Osteoblast (primary cell): ENCODE results near the gene C15orf40. TPM values are rescaled to one million over a fixed set of nuclear protein-coding genes. Genes with fewer than 3 reads are reported as not detected.

Source experiments
- DNase-seq: peaks from one replicate; pipeline ENCODE4 v3.0.0; 2011; ENCODE audit warnings: low spot score, mixed read lengths; ENCODE audit not compliant: insufficient read length; ENCODE audit errors: missing footprints
- H2AFZ ChIP-seq: 2 replicates; pipeline ENCODE4 v1.6.0; 2011; ENCODE audit warnings: mild to moderate bottlenecking, low read length
- H3K27ac ChIP-seq: 2 replicates; pipeline ENCODE4 v1.5.1; 2011; ENCODE audit warnings: mild to moderate bottlenecking, low read depth, low read length, moderate library complexity
- H3K27me3 ChIP-seq: 2 replicates; pipeline ENCODE4 v1.6.0; 2012; ENCODE audit warnings: mild to moderate bottlenecking, control low read depth, inconsistent platforms, low read length, moderate library complexity; ENCODE audit not compliant: insufficient read depth
- H3K36me3 ChIP-seq: 2 replicates; pipeline ENCODE4 v1.5.1; 2011; ENCODE audit warnings: mild to moderate bottlenecking, low read length, control low read depth, moderate library complexity; ENCODE audit not compliant: insufficient read depth
- H3K4me1 ChIP-seq: 2 replicates; pipeline ENCODE4 v1.5.1; 2011; ENCODE audit warnings: mild to moderate bottlenecking, low read length, control low read depth, moderate library complexity; ENCODE audit not compliant: insufficient read depth
- H3K4me2 ChIP-seq: 2 replicates; pipeline ENCODE4 v1.6.0; 2011; ENCODE audit warnings: mild to moderate bottlenecking, low read length; ENCODE audit not compliant: insufficient read depth
- H3K4me3 ChIP-seq: fragments of 200-600 bp; sonication (generic); 3 replicates; pipeline ENCODE4 v1.5.1; 2012; ENCODE audit warnings: mild to moderate bottlenecking, low read length, inconsistent platforms; ENCODE audit not compliant: insufficient read depth
- H3K79me2 ChIP-seq: 2 replicates; pipeline ENCODE4 v1.6.0; 2012; ENCODE audit warnings: mild to moderate bottlenecking, low read length, control low read depth, inconsistent platforms; ENCODE audit not compliant: insufficient read depth
- H3K9me3 ChIP-seq: 2 replicates; pipeline ENCODE4 v1.5.1; 2011; ENCODE audit warnings: low read depth, low read length, control low read depth
- H4K20me1 ChIP-seq: 2 replicates; pipeline ENCODE4 v1.6.0; 2012; ENCODE audit warnings: mild to moderate bottlenecking, low read length, control low read depth; ENCODE audit not compliant: insufficient read depth
- CTCF ChIP-seq: IDR thresholded peaks from 2 replicates; pipeline ENCODE4 v1.5.1; 2011; ENCODE audit warnings: mild to moderate bottlenecking, low read depth, low read length, moderate library complexity; ENCODE audit errors: extremely low read depth
- total RNA-seq: library from RNA; depleted of rRNA; stranded (reverse); fragments of >200 nt; gene quantifications from 2 replicates; pipeline ENCODE4 v1.2.3, GENCODE V29; 2012

C15orf40 gene
- total RNA-seq, 1 donor, result 13.4 TPM

GRCh38 chr15:82963471-82964341 lies 47.7 kb downstream of the C15orf40 start:
- Histone ChIP-seq H3K36me3 (no peaks in the 10 kb centered on the region), H3K4me2 (no peak overlapping the region), H2AFZ (no peak overlapping the region), H3K79me2 (no peaks in the 10 kb centered on the region), H4K20me1 (no peaks in the 10 kb centered on the region), H3K27me3 (peaks cover 3% of the 10 kb centered on the region), H3K9me3 (no peaks in the 10 kb centered on the region), H3K4me1 (peaks cover 13% of the 10 kb centered on the region), H3K4me3 (no peak overlapping the region), H3K27ac (no peak overlapping the region)
- TF ChIP-seq CTCF, result no peak
- peak; percentile 89 for DNase-seq

GRCh38 chr15:82960766-82961165 lies 50.7 kb downstream of the C15orf40 start:
- Histone ChIP-seq H3K9me3 (no peaks in the 10 kb centered on the region), H3K4me2 (no peak overlapping the region), H3K27ac (no peak overlapping the region), H3K36me3 (no peaks in the 10 kb centered on the region), H3K79me2 (no peaks in the 10 kb centered on the region), H2AFZ (no peak overlapping the region), H3K4me1 (peaks cover 7% of the 10 kb centered on the region), H3K4me3 (no peak overlapping the region), H3K27me3 (peaks cover 3% of the 10 kb centered on the region), H4K20me1 (no peaks in the 10 kb centered on the region)
- DNase-seq, result peak; percentile 41
- TF ChIP-seq CTCF, result no peak

- H3K27me3 ChIP-seq, result peaks cover 3% of the 10 kb centered on the region
- no peaks in the 10 kb centered on the region for H3K79me2 ChIP-seq
- H3K4me3 ChIP-seq, result no peak overlapping the region
- H3K27ac ChIP-seq, result no peak overlapping the region
- peaks cover 7% of the 10 kb centered on the region for H3K4me1 ChIP-seq
- H4K20me1 ChIP-seq, result no peaks in the 10 kb centered on the region
- no peak overlapping the region for H2AFZ ChIP-seq
- no peak for TF ChIP-seq CTCF
- H3K9me3 ChIP-seq, result no peaks in the 10 kb centered on the region
- DNase-seq, result no peak
- H3K4me2 ChIP-seq, result no peak overlapping the region
- H3K36me3 ChIP-seq, result no peaks in the 10 kb centered on the region
Measured at GRCh38 chr15:82959423-82959822, 52.0 kb downstream of the C15orf40 start.

GRCh38 chr15:82958638-82959037 lies 52.8 kb downstream of the C15orf40 start:
- H3K36me3 ChIP-seq, result no peaks in the 10 kb centered on the region
- no peak for DNase-seq
- H4K20me1 ChIP-seq, result no peaks in the 10 kb centered on the region
- peaks cover 1% of the 10 kb centered on the region for H3K4me1 ChIP-seq
- H3K4me2 ChIP-seq, result no peak overlapping the region
- no peak overlapping the region for H3K27ac ChIP-seq
- H3K79me2 ChIP-seq, result no peaks in the 10 kb centered on the region
- H3K27me3 ChIP-seq, result peaks cover 3% of the 10 kb centered on the region
- TF ChIP-seq CTCF, result no peak
- no peak overlapping the region for H2AFZ ChIP-seq
- no peak overlapping the region for H3K4me3 ChIP-seq
- H3K9me3 ChIP-seq, result no peaks in the 10 kb centered on the region
